ENCODE results near the gene SLIT1.

SLIT1 gene

GRCh38 chr10:96996275-96996965, 189.3 kb downstream of the SLIT1 start:
- no peak for DNase-seq

GRCh38 chr10:96995851-96996250, 189.9 kb downstream of the SLIT1 start:
- no peak for DNase-seq

GRCh38 chr10:96992721-96993120, 193.0 kb downstream of the SLIT1 start:
- no peak for DNase-seq

GRCh38 chr10:96991313-96991841, 194.4 kb downstream of the SLIT1 start:
- DNase-seq: no peak

- no peak for DNase-seq
Observed at GRCh38 chr10:96988426-96988825, 197.3 kb downstream of the SLIT1 start.

- DNase-seq: no peak
Observed at GRCh38 chr10:96987842-96988175, 197.9 kb downstream of the SLIT1 start.

GRCh38 chr10:96987141-96987841, 198.5 kb downstream of the SLIT1 start:
- DNase-seq: no peak

- DNase-seq: no peak
Observed at GRCh38 chr10:96986200-96986856, 199.4 kb downstream of the SLIT1 start.

- DNase-seq: no peak
Observed at GRCh38 chr10:96984541-96985131, 201.1 kb downstream of the SLIT1 start.

GRCh38 chr10:96982149-96982930, 203.4 kb downstream of the SLIT1 start:
- DNase-seq: no peak

GRCh38 chr10:96978621-96979154, 207.1 kb downstream of the SLIT1 start:
- DNase-seq: no peak

- DNase-seq: no peak
Observed at GRCh38 chr10:96975136-96975535, 210.6 kb downstream of the SLIT1 start.

GRCh38 chr10:96973809-96974747, 211.7 kb downstream of the SLIT1 start:
- no peak for DNase-seq

- DNase-seq: no peak
Observed at GRCh38 chr10:96972264-96972663, 213.5 kb downstream of the SLIT1 start.

- DNase-seq: no peak
Observed at GRCh38 chr10:96971324-96971723, 214.4 kb downstream of the SLIT1 start.

- DNase-seq: no peak
Observed at GRCh38 chr10:96968682-96969423, 216.9 kb downstream of the SLIT1 start.

- DNase-seq: no peak
Observed at GRCh38 chr10:96967847-96968246, 217.9 kb downstream of the SLIT1 start.

GRCh38 chr10:96964131-96964530, 221.6 kb downstream of the SLIT1 start:
- no peak for DNase-seq

GRCh38 chr10:96960872-96961271, 224.9 kb downstream of the SLIT1 start:
- DNase-seq: no peak

- no peak for DNase-seq
Observed at GRCh38 chr10:96959733-96960132, 226.0 kb downstream of the SLIT1 start.

GRCh38 chr10:96958071-96958470, 227.7 kb downstream of the SLIT1 start:
- DNase-seq: no peak
